Stimulated activated CD8-positive, alpha-beta memory T cell treated with anti-CD3 and anti-CD28 coated beads, Interleukin-4, amount 100 ng/mL, for 48 hours (primary cell): Measurements from ENCODE around the gene EVX2.

Experiments
- DNase-seq: peaks from one replicate; pipeline ENCODE4 v3.0.0-alpha.2; 2020

EVX2 gene

GRCh38 chr2:176121190-176122051 lies 37.7 kb upstream of the EVX2 start:
- DNase-seq: no peak

- DNase-seq: no peak
These were observed 36.8 kb upstream of the EVX2 start for GRCh38 chr2:176120364-176121189.

- no peak for DNase-seq
These were observed 35.0 kb upstream of the EVX2 start for GRCh38 chr2:176118601-176119339.

GRCh38 chr2:176117823-176118371 lies 34.1 kb upstream of the EVX2 start:
- no peak for DNase-seq

GRCh38 chr2:176117162-176117822 lies 33.5 kb upstream of the EVX2 start:
- no peak for DNase-seq

- no peak for DNase-seq
These were observed 32.4 kb upstream of the EVX2 start, which contains the start of gene HOXD10 for GRCh38 chr2:176115883-176116813. HOXD10 (plus strand) TSS chr2:176116778; CDS start chr2:176116834, 56 bp downstream.

- DNase-seq: no peak
These were observed 31.3 kb upstream of the EVX2 start for GRCh38 chr2:176114930-176115625.

GRCh38 chr2:176114120-176114929 lies 30.6 kb upstream of the EVX2 start:
- DNase-seq: no peak

GRCh38 chr2:176112375-176113302 lies 28.9 kb upstream of the EVX2 start:
- DNase-seq: no peak

- DNase-seq: no peak
These were observed 28.1 kb upstream of the EVX2 start for GRCh38 chr2:176111846-176112374.

- peak; percentile 56 for DNase-seq
These were observed 27.5 kb upstream of the EVX2 start for GRCh38 chr2:176111309-176111663.

- no peak for DNase-seq
These were observed 26.9 kb upstream of the EVX2 start for GRCh38 chr2:176110415-176111308.

- no peak for DNase-seq
These were observed 26.2 kb upstream of the EVX2 start for GRCh38 chr2:176109946-176110345.

GRCh38 chr2:176109192-176109901 lies 25.6 kb upstream of the EVX2 start:
- no peak for DNase-seq

GRCh38 chr2:176107731-176108181 lies 24.0 kb upstream of the EVX2 start:
- no peak for DNase-seq
